Omental fat pad (tissue), 4 donors: ENCODE data around the gene ZNF618. TPM values are rescaled to one million over a fixed set of nuclear protein-coding genes. Genes with fewer than 3 reads are reported as not detected.

Experiments
- ATAC-seq: fragments of 150-250 bp; one replicate; pipeline ENCODE4 v1.9.1; 2016; ENCODE audit warnings: mild to moderate bottlenecking, moderate library complexity; ENCODE audit not compliant: low FRiP score
- DNase-seq: peaks from one replicate; pipeline ENCODE4 v3.0.0-alpha.2; 2019; ENCODE audit warnings: low spot score
- CTCF ChIP-seq, 3 donors: fragments of 450-650 bp; IDR thresholded peaks; one replicate each; pipeline ENCODE4 v1.5.1; 2016 to 2017; ENCODE audit warnings: antibody characterized with exemption in 3 of 3, mild to moderate bottlenecking in 3 of 3, moderate library complexity in 2 of 3
- total RNA-seq, 4 donors: library from RNA; depleted of rRNA; stranded (reverse); fragments of >200 nt; gene quantifications; one replicate each; pipeline ENCODE4 v1.1.0, GENCODE V29; 2016

ZNF618 gene
- total RNA-seq, 4 donors from 2014 or later: 2.2 to 8.8 (median 5.9) TPM

- no peak for TF ChIP-seq CTCF (IDR thresholded peaks at IDR 0.05)
- DNase-seq (no peak), ATAC-seq (no peak)
Observed at GRCh38 chr9:114053246-114054005, 177.3 kb downstream of the ZNF618 start.

GRCh38 chr9:114054191-114054690 lies 178.1 kb downstream of the ZNF618 start:
- ATAC-seq (no peak), DNase-seq (no peak)
- no peak for TF ChIP-seq CTCF (IDR thresholded peaks at IDR 0.05)

- DNase-seq (no peak), ATAC-seq (no peak)
- TF ChIP-seq CTCF (IDR thresholded peaks at IDR 0.05): no peak
Observed at GRCh38 chr9:114055061-114055460, 179.0 kb downstream of the ZNF618 start.

GRCh38 chr9:114055894-114056293 lies 179.8 kb downstream of the ZNF618 start:
- no peak for TF ChIP-seq CTCF (IDR thresholded peaks at IDR 0.05)
- ATAC-seq (no peak), DNase-seq (no peak)

GRCh38 chr9:114056527-114056926 lies 180.4 kb downstream of the ZNF618 start:
- TF ChIP-seq CTCF (IDR thresholded peaks at IDR 0.05): no peak
- no peak for DNase-seq
- ATAC-seq: no peak

- no peak for TF ChIP-seq CTCF (IDR thresholded peaks at IDR 0.05)
- ATAC-seq (no peak), DNase-seq (no peak)
Observed at GRCh38 chr9:114057161-114057885, 181.2 kb downstream of the ZNF618 start.
